Measurements from ENCODE around the gene PKD1. TPM values are rescaled to one million over a fixed set of nuclear protein-coding genes. Genes with fewer than 3 reads are reported as not detected.

The PKD1 gene
- polyA plus RNA-seq, 3 donors = 36.9 to 89.6 (median 83.7) TPM

DNA sequence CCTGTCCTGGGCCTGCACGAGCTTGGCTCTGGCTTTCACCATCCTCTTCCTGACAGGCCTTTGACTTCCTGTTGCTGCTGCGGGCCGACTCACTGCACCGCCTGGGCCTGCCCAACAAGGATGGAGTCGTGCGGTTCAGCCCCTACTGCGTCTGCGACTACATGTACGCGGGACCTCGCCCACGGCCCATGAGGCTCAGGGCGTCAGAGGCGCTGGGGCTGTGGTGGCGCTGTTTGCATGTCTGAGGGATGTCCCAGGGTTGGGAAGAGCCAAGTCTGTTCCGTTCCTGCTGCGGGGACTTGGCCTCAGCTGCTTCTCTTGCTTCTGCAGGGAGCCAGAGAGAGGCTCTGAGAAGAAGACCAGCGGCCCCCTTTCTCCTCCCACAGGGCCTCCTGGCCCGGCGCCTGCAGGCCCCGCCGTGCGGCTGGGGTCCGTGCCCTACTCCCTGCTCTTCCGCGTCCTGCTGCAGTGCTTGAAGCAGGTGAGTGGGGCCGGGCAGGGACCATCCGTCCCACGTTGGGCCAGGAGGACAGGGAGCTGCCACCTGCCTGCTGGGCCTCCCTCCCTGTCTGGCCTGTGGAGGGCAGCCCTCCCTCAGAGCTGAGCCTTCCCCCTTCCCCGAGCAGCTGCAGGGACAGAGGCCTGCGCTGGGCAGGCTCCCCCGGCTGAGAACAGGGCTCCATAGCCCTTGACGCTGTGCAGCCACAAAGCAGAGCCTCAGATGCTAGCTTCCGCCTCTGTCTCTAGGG lies 64.1 kb downstream of the PKD1 start:
- no peak overlapping the region for H3K27ac ChIP-seq (ENCODE audit: low read depth, low read length)
- 72 to 85% (median 74%) methylated on average over 34 of the region's 34 CpGs for WGBS, 3 donors

DNA sequence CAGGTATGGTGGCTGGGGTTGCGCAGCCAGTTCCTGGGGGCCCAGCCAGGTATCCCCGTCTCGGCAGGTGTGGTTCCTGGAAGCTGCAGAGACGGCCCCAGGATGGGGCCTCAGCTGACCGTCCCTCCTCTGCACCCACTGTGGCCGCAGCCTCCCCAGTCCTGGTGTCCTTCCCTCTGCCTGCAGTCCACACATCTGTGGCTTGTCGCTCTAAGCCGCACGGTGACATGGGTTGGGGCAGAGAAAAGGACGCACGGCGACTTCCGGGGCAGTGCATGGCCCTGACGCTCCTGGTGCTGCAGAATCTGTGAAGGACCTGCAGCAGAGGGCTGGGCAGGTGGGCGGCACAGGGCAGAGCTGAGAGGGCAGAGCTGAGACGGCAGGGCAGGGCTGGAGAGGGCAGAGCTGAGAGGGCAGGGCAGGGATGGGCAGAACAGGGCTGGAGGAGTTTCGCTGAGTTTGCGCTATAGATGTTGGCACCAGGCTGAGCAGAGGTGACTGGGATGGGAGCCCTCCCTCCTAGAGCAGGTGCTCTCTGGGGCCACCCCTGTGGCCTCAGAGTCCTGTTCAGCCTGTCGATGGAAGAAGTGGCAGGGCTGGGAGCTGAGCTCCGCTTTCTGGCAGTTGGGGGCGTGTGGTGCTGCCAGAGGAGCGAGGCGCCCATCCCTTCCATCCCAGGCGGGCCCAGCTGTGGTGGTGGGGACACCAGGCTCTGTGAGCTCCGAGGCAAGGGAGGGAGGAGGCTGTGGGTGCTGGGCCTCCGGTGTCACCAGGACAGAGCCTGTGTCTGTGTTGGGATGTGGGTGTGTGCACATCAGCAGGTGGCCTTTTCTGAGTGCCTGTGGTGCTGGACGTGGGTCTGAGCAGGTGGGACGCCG lies 64.9 kb downstream of the PKD1 start:
- no peak overlapping the region for H3K27ac ChIP-seq (ENCODE audit: low read depth, low read length)
- whole genome bisulfite sequencing, 3 donors = 90 to 95% (median 91%) methylated on average over 27 to 29 of the region's 29 CpGs

- no peak overlapping the region for H3K27ac ChIP-seq (ENCODE audit: low read depth, low read length)
- 95 to 98% (median 95%) methylated on average over 11 of the region's 11 CpGs for WGBS, 3 donors
Measured at GRCh38 chr16:2066139-2066538, 69.6 kb downstream of the PKD1 start.

GRCh38 chr16:2064368-2064945 lies 71.2 kb downstream of the PKD1 start:
- no peak overlapping the region for H3K27ac ChIP-seq (ENCODE audit: low read depth, low read length)
- 91 to 95% (median 93%) methylated on average over 16 of the region's 16 CpGs for WGBS, 3 donors

GRCh38 chr16:2063861-2064260 lies 71.8 kb downstream of the PKD1 start:
- H3K27ac ChIP-seq (ENCODE audit: low read depth, low read length) = no peak overlapping the region
- 89 to 92% (median 90%) methylated on average over 25 of the region's 25 CpGs for WGBS, 3 donors

DNA sequence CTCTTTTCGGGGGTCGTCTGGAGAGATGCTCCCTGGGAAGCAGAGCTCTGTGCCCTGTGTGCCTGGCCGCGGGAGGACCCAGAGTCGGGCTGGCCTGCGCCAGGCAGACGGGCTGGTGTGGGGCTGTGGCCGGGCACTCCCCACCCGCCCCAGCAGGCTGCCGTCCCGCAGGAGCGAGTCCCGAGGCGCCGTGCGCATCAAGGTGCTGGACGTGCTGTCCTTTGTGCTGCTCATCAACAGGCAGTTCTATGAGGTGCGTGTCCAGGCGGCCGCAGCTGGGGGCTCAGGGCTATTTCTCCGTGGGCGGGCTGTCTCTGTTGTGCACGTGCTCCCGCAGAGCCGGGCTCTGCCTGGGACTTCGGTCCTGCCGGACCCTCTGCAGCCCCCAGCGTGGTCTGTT lies 72.9 kb downstream of the PKD1 start:
- no peak overlapping the region for H3K27ac ChIP-seq (ENCODE audit: low read depth, low read length)
- 96 to 97% (median 96%) methylated on average over 24 to 28 of the region's 28 CpGs for WGBS, 3 donors

- WGBS, 3 donors = 91 to 92% (median 91%) methylated on average over 12 to 13 of the region's 13 CpGs
Measured at GRCh38 chr16:2061526-2061925, 74.2 kb downstream of the PKD1 start.

DNA sequence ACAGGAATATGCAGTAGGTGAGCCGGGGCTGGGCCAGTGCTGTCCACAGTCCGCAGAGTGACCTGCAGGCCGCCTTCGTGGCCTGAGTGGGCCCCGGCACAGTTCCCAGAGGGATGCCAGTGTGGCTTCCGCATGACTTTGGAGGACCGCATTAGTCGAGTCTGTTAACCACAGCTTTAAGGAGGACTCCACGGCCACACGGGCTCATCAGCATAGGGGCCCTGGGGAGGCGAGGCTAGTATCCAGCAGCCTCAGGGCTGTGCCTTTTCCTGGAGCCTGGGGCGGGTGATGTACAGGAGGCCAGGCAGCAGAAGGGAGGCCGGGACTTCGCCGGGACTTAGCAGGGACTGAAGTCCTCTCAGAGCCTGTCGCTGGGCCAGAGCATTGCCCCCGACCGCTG lies 74.7 kb downstream of the PKD1 start:
- 95 to 98% (median 98%) methylated on average over 18 of the region's 18 CpGs for WGBS, 3 donors
- no peak overlapping the region for H3K27ac ChIP-seq (ENCODE audit: low read depth, low read length)

More at GRCh38 chr16:2061526-2061925, 74.2 kb downstream of the PKD1 start:
- H3K27ac ChIP-seq (ENCODE audit: low read depth, low read length) = no peak overlapping the region

GRCh38 chr16:2060346-2060745 lies 75.4 kb downstream of the PKD1 start:
- no peak overlapping the region for H3K27ac ChIP-seq (ENCODE audit: low read depth, low read length)
- WGBS, 3 donors = 83 to 92% (median 92%) methylated on average over 17 of the region's 17 CpGs

DNA sequence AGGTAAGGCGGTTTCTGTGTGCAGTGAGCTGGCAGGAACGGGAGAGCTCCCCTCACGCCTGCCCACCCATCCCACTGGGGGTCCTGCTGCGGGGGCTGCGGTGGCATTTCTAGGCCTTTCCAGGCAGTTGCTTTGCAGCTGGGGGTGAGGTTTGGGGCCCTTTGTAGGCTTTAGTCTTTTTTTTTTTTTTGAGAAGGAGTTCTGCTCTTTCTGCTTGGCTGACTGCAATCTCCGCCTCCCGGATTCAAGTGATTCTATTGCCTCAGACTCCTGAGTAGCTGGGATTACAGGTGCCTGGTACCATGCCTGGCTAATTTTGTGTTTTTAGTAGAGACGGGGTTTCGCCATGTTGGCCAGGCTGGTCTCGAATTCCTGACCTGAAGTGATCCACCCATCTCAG lies 76.8 kb downstream of the PKD1 start:
- 95 to 97% (median 95%) methylated on average over 10 of the region's 10 CpGs for WGBS, 3 donors
- no peak overlapping the region for H3K27ac ChIP-seq (ENCODE audit: low read depth, low read length)

DNA sequence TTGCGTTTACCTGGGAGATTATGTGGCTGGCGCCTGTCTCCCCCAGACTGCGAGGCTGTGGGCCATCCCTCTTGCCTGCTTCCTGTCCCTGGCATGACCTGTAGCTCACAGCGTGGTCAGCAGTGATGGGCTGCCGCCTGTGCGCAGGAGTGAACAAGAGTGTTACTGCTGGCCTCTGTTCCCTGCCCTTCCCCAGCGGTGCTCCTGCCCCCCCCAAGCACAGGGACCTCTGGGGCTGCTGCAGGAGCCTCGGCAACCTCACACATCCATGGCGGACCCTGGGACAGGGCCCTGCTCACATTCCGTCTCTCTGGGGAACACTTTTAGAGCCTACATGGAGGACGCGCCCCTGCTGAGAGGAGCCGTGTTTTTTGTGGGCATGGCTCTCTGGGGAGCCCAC lies 77.3 kb downstream of the PKD1 start:
- WGBS, 3 donors = 90 to 94% (median 92%) methylated on average over 13 of the region's 13 CpGs
- no peak overlapping the region for H3K27ac ChIP-seq (ENCODE audit: low read depth, low read length)

DNA sequence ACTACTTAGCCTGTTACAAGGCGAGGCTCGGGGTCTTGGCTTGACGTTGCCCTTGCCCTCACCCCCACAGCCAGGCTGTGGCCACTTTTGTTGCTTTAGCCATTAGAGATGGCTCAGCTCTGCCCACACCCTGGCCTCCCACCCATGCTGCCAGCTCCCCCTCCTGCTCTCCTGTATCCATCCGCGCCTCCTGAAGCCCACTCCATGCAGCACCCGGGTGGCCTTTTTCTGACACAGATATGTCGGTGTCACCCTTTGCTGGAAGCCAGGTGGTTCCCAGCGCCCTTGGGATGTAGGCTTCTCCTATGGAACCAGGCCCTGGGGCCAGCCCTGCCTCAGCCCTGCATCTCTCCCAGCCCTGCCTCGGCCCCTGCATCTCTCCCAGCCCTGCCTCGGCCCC lies 78.3 kb downstream of the PKD1 start:
- WGBS, 3 donors = 90 to 91% (median 90%) methylated on average over 9 to 10 of the region's 10 CpGs
- no peak overlapping the region for H3K27ac ChIP-seq (ENCODE audit: low read depth, low read length)

DNA sequence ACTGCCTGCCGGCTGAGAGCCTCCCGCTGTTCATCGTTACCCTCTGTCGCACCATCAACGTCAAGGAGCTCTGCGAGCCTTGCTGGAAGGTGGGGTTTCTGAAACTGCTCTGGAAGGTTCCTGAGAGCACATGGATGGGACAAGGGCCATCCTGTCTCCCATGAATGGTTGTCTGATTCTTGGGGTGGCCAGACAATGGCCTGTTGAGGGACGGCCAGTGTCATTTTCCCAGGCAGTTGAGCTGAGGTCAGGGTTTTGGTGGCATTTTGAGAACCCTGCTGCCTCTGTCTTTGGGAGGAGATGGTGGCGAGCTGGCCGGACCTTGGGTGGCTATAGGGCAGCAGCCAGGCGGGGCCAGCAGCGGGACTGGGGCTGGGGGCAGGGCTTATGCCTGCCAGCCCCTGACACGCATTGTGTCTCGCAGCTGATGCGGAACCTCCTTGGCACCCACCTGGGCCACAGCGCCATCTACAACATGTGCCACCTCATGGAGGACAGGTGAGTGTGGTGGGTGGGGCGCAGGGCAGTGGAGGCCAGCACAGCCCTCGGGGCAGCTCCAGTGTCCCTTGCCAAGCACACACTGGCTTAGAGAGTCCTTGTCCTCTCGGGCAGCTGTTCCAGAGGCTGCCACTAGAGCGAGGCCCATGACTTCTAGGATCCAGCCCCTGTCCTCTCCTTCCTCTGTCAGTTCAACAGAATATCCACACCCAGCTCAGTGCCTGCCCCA lies 78.9 kb downstream of the PKD1 start:
- 91 to 92% (median 92%) methylated on average over 15 to 19 of the region's 19 CpGs for WGBS, 3 donors
- H3K27ac ChIP-seq (ENCODE audit: low read depth, low read length) = no peak overlapping the region

DNA sequence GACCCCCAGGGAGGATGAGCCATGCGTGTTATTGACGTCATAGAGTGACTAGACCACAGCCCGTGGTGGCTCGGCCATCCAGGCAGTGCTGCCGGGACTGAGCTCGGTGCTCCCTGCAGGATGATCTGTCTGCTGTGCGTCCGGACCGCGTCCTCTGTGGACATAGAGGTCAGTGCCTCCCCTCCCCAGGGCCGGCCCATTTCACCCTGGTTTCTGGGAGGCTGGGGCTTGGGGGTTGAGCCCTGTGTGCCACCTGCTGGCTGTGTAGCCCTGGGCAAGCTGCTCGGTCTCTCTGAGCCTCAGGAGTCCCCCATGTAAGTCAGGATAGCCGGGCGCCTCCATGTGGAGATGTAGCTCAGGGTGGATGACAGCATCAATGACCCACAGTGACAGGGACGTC lies 79.6 kb downstream of the PKD1 start:
- 64 to 78% (median 66%) methylated on average over 15 of the region's 15 CpGs for WGBS, 3 donors

GRCh38 chr16:2054543-2055245 lies 81.0 kb downstream of the PKD1 start:
- no peak overlapping the region for H3K27ac ChIP-seq (ENCODE audit: low read depth, low read length)
- 50 to 90% (median 81%) methylated on average over 29 of the region's 29 CpGs for WGBS, 3 donors

More for the DNA sequence above, 79.6 kb downstream of the PKD1 start:
- H3K27ac ChIP-seq (ENCODE audit: low read depth, low read length) = no peak overlapping the region

DNA sequence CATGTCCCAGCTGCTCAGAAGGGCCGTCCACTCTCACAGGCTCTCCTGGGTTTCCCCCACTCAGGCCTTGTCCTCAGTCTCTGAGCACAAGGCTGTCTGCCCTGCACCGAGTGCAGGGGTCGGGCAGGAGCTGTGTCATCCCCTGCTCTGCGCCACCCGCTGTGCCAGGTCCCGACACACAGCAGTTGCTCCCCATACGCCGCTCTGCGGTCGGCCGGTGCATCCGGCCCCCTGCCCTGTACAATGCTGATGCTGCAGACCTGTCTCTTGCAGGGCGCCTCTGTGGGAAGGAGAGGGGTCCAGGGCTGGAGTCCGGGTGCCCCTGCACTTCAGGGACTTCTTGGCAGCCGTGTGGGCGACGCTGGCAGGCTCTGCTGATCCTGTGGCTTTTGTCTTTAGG lies 81.8 kb downstream of the PKD1 start:
- H3K27ac ChIP-seq (ENCODE audit: low read depth, low read length) = no peak overlapping the region
- WGBS, 3 donors = 94 to 95% (median 95%) methylated on average over 16 to 17 of the region's 17 CpGs

DNA sequence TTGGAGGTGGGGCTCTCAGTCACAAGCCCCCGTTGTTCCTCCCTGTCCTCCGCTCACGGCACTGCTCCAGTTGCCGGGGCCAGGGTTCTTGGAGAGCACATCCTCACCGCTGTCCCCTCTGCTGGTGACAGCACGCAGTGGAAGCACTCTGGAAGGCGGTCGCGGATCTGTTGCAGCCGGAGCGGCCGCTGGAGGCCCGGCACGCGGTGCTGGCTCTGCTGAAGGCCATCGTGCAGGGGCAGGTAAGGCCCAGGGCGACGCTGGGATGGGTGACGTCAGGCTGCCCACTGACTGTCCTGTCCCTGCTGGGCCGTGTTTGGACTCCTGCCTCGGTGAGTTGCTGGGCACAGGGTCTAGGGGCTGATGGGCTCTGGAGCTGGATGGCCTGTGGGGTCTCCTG lies 82.5 kb downstream of the PKD1 start:
- 94 to 98% (median 95%) methylated on average over 21 of the region's 21 CpGs for WGBS, 3 donors
- no peak overlapping the region for H3K27ac ChIP-seq (ENCODE audit: low read depth, low read length)

DNA sequence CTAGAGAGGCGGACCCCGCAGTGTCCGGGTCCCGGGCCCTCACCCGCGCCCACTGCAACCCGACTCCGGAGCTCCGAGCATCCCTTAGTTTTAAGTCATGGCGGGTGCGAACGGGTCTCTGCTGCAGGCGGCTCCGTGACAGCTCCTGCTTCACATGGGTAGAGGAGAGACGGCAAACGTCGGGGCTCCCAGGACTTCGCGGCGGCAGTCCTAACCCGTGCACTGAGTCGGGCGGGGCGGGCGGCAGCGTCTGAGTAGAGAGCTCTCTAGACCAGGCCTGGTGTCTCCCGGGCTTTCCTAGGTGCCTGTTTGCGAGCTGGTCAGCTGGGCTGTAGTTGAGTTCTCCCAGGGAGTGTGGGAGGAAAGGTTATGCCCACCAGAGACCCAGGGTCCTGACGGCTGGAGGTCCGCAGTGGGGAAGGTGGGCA lies 87.6 kb downstream of the PKD1 start:
- H3K27ac ChIP-seq (ENCODE audit: low read depth, low read length) = no peak overlapping the region
- WGBS, 3 donors = 0 to 1% (median 1%) methylated on average over 27 to 30 of the region's 30 CpGs

Data from adipose tissue (tissue), 3 donors.